ENCODE results near the gene LAMTOR2.

Gene LAMTOR2

DNA sequence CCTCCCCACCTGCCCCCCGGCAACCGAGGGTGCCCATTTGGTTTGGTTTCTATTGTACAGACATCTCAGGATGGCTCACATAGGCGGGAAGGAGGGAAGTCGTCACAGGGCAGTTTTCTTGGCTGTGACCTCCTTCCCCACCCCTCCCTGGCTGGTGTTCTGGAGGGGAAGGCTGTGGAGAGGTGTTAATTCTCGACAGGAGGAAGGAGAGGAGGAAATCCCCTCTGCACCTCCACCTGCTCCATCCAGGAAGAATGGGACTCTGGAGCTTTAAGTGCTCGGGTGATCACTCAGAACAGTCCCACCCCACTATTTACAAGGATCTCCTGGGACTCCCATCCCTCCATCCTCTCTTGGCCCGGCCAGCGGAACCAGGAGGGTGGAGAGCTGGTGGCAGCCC, 20.1 kb downstream of the LAMTOR2 start:
- in situ Hi-C loops (cut with MboI; ENCODE audit: low sequenced_read_pairs) = no loop called here

DNA sequence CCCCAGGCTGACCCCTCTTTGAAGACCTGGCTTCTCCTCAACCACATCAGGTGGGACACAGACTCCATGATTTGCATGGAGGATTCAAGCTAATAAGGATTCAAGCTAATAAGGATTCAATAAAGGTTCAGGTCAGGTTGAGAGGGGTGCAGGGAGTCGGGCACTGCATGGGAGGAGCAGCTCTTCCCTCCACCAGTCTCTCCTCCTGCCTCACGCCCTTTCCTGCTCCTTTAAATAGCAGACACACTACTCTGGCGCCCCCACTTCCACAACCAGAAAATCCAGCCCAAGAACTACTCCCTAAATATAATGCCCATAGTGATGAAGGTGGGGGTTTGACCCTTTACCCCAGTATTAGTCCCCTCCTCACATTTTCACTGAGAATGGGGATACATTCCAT, 20.6 kb downstream of the LAMTOR2 start:
- in situ Hi-C loops (cut with MboI; ENCODE audit: low sequenced_read_pairs) = no loop called here

DNA sequence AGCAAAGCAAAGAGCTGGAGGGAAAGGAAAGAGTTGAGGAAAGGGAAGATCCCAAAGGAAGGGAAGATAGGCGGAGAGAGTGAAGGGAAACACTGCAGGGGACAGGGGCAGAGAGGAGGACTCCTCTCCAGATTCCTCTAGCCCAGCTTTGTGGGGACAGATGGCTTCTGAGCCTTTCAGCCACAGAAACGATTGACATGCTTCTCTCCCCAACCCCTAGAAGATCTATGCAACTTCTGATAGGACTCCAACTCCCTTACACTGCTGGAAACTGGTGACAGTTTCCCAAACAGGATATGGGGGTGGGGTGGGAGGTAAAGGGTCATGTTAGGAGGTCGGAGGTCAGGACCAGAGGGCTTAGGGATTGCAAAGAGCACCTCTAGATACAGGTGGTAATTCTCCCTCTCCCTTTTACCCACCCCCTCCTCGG, 21.2 kb downstream of the LAMTOR2 start:
- in situ Hi-C loops (cut with MboI; ENCODE audit: low sequenced_read_pairs) = no loop called here

DNA sequence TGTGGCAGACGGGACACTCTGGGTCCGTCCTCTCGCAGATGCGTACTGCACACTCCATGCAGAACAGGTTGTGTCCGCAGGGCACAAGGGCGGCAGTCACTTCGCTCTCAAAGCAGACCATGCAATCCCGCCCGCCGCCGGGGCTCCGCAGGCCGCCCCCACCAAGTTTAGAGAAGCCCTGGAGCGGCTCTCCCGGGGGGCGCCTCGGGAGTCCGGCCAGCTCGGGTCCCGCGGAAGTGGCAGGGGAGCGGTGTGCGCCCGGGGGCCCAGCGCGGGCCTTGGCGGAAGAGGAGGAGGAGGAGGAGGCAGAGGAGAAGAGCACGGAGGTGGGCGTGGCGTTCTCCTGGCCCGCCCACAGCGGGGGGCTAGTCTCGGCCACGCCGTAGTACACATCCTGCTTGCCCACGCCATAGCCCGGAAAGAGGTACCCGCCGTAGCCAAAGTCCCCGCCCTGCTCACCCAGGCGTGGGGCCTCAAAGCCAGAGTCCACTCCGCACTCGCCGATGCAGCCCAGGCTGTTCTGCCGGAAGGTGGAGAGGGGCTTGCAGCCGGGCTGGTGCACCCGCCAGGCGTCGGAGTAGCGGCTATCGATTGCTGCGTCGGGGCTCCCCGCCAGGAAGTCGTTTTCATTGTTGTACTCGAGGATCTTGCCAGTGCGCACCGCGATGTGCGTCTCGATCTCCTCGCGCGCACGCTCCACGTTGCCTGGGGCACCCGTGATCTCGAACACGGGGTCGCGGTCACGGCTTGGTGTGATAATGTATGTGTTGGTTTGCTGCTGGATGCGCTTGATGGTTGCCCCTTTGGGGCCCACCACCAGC, 22.2 kb downstream of the LAMTOR2 start:
- in situ Hi-C loops (cut with MboI; ENCODE audit: low sequenced_read_pairs) = no loop called here

DNA sequence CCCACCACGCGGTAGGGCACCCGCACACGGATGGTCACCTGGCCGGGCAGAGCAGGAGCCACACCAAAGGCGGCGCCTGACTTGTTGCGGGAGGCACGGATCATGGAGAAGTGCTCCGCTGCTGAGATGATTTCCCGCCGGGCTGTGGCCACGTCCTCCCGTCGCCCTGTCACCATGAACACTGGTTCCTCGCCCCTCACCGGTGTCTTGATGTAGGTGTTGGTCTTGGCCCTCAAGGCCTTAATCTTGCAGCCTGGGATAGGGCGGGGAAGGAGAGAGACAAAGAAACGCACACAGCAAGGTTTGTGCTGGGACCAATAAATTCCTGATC, 22.8 kb downstream of the LAMTOR2 start:
- in situ Hi-C loops (cut with MboI; ENCODE audit: low sequenced_read_pairs) = no loop called here

DNA sequence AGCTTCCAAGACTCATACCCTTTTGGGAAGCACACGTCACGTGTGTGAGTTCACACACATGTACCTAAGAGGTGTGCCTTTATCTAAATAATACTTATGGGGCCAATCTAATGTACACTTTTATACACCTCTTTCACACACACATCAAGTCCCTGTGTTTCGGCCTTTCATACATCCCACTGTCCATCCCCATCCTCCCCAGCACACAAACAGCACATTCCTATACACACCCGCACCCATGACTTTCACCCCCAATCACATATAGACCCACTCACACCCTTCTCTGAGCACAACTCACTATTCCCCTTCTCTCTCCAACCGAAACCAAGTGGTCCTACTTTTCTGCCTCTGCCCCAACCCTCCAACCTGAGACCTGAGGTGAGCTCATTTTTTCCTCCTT, 24.1 kb downstream of the LAMTOR2 start:
- in situ Hi-C loops (cut with MboI; ENCODE audit: low sequenced_read_pairs) = no loop called here

DNA sequence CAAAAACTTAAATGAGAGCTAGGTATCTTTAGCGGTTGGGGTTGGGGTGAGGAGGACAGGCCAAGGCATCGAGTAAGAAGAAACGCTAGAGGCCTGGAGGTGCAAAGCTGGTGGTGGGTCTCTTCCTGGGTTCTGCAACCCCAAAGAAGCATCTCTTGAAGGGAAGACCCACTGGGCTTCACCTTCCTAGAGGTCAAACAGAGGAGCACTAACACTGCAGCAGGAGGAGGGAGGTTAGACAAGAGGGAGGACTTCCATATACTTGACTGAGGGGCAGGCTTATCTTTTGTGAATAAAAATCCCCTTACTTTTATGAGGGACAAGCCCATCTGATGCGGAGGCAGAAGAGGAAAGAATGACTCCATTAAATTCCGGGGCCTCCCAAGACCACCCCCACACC, 25.2 kb downstream of the LAMTOR2 start:
- in situ Hi-C loops (cut with MboI; ENCODE audit: low sequenced_read_pairs) = loop anchor here (10.0 kb wide), 1 partner anchor 145 kb away; no protein-coding TSS in a partner anchor

DNA sequence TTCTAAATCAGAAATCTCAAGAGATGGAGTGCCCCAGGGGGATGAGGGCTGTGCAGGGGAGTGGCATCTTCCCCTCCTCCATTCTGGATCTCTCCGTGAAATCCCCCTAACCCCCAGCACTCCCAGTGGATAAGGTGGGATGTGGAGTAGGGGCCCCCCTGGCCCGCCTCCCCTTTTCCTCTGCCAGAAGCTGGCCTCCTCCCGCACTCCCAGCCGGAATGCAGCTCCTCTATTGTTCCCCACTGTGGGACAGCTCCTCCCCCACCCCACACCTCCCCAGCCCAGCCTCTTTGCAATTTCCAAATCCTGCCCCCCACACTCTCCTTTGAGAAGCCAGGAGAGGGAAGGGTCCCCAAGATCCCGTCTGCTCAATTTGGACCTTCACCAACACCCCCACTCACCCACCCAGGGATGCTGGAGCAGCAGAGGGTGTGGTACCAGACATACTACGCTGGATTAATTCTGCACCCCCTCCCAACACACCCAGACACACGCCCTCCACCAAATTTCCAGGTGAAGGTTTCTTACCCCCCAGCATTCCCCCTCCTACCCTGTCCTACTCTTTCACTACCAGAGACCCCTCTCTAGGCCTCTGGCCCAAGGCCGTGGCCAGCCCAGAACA, 25.8 kb downstream of the LAMTOR2 start:
- in situ Hi-C loops (cut with MboI; ENCODE audit: low sequenced_read_pairs) = loop anchor here (10.0 kb wide), 1 partner anchor 144 kb away; no protein-coding TSS in a partner anchor

DNA sequence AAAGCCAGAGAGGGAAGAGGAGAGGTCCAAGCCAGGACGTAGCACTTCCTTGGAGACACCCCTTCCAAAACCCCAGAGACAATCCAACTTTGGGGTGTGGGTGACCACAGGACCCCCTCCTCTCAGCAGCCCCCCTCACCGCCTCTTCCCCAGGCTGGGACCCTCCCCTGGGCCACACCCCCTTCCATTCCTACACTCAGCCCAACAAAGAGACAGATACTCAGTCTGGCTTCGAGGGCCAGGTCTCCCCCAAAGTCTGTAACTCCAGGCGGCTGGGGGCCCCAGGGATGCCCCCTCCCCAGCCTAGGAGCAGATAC, 26.2 kb downstream of the LAMTOR2 start:
- in situ Hi-C loops (cut with MboI; ENCODE audit: low sequenced_read_pairs) = loop anchor here (10.0 kb wide), 1 partner anchor 144 kb away; no protein-coding TSS in a partner anchor

DNA sequence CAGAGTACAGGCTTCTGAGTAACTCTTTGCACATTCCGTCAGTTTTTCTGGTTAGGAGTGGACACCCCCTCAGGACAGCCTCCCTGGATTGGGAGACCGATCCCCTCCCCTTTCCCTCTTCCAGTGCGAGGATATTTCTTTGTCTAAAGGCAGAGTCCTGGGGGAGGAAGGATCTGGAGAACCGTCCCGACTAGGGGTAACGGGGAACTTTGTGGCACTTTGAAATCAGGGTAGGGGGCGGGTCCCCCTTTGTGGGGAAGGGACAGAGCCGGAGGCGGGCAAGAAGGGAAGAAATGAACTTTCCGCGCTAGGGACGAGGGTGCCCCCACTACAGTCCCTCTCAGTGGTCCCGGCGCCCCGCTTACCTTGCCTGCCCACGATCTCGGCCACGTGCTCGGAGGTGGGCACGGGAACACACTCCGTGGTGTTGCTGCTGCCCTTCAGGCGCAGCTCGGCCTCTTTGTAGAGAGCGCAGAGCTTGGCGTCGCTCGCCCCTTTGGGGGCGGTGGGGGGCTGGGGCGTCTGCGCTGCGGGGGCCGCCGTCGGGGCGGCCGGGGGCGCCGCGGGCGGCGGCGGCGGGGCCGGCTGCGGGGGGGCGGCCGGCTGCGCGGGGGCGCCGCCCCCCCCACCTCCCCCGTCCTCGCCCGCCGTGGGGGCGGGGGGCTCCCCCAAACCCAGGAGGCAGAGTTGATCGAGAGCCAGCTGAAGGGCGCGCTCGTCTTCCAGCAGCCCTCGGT, 26.8 kb downstream of the LAMTOR2 start:
- in situ Hi-C loops (cut with MboI; ENCODE audit: low sequenced_read_pairs) = loop anchor here (10.0 kb wide), 1 partner anchor 143 kb away; no protein-coding TSS in a partner anchor

DNA sequence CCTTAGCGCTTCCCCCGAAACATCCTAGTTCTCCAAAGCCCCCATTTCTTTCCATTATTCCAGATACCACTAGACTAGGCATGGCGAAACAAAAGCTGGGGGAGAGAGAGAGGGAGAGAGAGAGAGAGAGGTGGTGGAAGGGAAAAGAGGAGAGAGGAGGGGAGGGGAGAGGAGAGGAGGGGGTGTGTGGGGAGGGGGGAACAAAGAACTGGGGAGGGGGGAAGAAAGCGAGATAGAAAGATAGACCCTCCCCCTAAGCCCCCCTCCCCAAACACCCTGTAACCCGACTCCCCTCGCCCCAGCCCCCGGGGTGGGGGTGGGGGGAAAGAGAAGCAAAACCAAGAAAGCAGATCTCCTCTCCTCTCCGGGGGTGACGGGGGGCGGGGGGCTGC, 27.3 kb downstream of the LAMTOR2 start:
- in situ Hi-C loops (cut with MboI; ENCODE audit: low sequenced_read_pairs) = loop anchor here (10.0 kb wide), 1 partner anchor 143 kb away; no protein-coding TSS in a partner anchor

DNA sequence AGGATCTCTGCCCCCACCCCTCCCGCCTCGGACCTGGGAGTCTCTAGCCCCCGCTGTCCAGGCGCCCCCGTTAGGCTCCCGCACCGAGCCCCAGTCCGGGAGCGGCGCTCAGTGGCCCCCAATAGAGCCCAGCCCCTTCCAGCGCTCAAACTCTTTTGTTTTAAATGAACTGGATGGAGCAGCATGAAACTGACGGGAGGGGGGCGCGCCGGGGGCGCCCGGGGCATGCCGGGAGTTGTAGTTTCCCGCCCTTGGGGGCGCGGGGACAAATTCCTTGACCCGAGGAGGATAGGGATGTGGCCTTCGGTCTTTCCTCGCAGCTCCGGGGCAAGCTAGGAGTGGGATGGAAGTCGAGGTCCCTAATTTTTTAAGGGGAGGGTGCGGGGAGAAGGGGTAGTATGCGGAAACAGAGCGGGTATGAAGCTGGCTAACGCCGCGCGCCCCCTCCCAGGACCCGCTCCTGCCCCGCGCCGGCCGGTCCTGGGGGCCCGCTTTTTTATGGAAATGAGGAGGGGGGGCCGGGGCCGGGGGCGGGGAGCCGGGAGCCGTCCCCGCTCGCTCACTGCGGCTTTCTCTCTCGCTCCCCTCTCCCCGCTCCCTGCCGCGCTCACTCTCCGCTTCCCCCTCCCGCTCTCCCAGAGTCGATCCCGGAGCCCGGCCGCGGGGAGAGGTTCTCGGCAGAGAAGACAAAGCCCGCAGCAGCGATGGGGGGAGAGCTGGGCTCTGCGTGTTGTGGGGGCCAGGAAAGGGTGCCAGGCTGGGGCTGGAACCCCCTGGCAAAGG, 27.9 kb downstream of the LAMTOR2 start, which contains the start of gene MEX3A:
Gene MEX3A (minus strand): TSS at position 157 of the 783 bp plus-strand sequence. CDS start 467 bp downstream, outside the sequence.
- in situ Hi-C loops (cut with MboI; ENCODE audit: low sequenced_read_pairs) = loop anchor here (10.0 kb wide), 1 partner anchor 142 kb away; no protein-coding TSS in a partner anchor

DNA sequence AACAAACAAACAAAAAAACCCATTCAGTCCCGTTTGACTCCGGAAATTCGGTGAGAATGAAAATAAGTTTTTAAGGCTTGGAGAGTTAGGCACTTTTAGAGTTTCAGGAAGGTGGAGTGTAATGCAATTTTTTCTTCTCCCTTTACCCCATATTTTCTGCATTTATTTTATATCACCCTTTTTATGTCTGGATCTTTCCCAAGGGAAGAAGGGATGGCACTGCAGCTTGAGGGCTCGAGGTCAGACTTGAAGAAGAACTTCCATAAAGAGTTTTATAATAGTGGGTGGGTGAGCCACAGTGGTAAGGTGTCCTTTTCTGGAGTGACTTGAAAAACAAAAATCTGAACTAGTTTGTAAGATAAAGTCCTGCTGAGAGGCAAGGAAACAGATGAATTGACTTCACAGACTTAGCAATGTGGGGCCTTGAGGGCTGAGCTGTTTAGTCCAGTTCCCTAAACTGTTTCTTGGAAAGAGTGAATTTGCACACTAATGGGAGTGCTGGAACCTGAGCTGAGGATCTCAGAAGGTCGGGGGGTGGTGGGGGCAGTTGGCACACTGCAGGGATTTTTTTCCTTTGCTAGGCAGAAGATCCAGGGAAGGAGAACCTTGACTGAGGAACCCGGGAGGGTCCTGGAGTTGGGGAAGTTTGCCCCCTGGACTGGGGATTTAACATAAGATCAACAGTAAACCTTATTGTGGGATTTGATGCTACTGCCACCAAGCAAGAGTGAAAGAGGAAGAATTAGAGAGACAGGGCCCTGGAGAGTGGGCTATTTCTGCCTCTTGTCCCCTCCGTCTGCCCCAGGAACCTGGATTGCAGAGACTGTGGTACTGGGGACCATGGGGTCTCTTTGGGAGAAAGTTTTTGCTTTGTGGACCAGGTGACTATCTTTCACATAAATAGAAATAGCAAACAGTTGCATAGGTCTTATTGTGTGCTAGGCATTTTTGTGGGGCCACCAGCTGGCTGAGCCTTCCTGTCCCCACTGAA, 29.5 kb downstream of the LAMTOR2 start:
- in situ Hi-C loops (cut with MboI; ENCODE audit: low sequenced_read_pairs) = loop anchor here (10.0 kb wide), 1 partner anchor 141 kb away; no protein-coding TSS in a partner anchor

DNA sequence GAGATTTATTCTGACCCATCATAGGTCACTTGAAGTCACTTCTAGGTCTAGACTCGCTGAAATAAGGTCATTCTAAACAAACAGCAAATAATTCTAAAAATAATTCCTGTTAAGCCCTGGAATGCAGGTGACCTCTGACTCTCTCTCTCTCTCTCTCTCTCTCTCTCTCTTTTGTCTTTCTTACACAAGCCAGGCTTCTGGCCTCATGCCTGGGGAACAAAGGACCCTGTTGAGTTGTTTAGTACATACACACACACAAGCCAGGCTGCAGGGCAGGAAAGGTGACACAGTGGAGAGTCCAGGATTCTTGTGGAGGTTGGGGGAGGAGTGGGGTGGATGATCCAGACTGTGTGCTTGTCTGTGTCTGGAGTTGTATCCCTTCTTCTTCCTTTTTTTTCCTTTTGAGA, 31.7 kb downstream of the LAMTOR2 start:
- in situ Hi-C loops (cut with MboI; ENCODE audit: low sequenced_read_pairs) = loop anchor here (10.0 kb wide), 1 partner anchor 139 kb away; no protein-coding TSS in a partner anchor

DNA sequence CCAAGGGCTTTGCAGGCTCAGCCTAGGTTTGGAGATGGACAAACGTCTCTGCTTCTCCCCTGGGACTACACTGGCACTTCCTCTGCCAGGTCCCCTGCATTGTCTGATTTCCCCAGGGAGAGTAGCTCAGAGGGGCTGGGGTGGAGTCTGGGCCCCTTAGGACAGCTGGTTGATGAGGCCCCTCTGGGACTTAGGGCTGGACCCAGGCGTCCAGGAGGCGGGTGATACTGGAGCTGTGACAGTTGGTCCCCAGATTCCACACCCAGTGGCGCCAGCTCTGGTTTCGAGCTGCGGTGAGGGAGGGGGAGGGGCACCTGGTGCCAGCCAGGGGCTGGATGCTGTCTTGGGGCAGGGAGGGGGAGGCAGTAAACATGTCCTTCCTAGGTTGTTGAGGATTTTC, 35.1 kb downstream of the LAMTOR2 start:
- in situ Hi-C loops (cut with MboI; ENCODE audit: low sequenced_read_pairs) = loop anchor here (5.0 to 10.0 kb wide), 2 partner anchors 38 to 135 kb away; no protein-coding TSS in a partner anchor

DNA sequence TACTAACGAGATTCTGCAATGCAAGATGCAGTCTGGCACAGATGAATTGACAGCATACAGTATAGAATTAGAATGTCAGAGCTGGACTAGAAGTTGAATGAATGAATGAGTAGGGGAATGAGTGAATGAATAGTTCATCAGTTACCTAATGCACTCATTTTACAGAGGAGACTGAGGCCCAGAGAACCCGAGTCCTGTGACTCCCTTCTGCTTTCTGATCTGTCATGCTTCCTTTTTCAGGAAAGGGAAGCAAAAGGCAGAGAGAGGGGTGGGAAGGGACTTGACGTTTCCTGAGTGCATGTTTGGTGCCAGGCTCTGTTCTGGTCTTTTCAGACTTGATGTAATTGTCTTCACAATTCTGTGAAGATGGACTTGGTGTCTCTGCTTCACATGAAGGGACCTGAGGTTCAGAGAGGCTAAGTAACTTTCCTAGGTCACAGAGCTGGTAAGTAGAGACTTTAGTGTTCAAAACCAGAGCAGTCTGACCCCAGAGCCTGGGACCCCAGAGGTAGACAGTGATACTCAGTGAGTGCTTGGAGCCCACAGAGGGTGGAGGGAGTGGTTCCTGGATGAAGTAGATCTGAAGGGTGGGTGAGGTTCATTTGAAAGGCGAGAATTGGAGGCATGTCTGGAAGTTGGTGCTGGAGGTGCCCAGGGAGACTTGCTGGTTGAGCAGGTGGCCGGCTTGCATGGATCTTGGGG, 35.7 kb downstream of the LAMTOR2 start:
- in situ Hi-C loops (cut with MboI; ENCODE audit: low sequenced_read_pairs) = loop anchor here (5.0 kb wide), 1 partner anchor 37 kb away; no protein-coding TSS in a partner anchor

DNA sequence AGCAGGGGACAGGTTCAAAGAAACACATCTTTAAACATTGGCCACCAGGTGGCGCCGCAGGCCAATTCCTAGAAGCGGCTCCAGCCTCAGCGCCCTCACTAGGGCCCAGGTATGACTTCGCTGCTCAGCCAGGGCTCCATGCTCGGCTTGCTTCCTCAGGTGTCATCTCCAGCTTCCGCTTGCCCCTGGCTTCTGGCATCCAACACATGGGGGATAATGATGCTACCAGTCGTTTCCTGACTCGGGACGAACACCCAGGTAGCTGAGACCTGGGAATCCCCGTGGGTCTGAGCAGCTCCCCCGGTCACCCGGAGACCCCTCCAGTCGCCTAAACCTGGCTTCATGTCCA, 36.2 kb downstream of the LAMTOR2 start:
- in situ Hi-C loops (cut with MboI; ENCODE audit: low sequenced_read_pairs) = loop anchor here (5.0 kb wide), 1 partner anchor 36 kb away; no protein-coding TSS in a partner anchor

DNA sequence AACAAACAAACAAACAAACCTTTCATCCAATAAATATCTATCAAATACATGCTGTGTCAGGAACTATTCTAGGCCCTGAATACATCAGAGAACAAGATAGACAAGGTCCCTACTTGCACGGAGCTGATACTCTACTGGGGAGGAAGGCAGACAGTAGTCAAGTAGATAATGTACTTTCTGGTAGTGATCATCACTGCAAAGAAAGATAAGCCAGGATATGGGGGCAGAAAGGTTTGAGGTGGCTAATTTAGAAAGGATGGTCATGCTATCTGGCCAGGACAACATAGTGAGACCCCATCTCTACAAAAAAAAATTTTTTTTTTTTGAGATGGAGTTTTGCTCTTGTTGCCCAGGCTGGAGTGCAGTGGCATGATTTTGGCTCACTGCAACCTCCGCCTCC, 37.0 kb downstream of the LAMTOR2 start:
- in situ Hi-C loops (cut with MboI; ENCODE audit: low sequenced_read_pairs) = loop anchor here (5.0 kb wide), 1 partner anchor 36 kb away; no protein-coding TSS in a partner anchor
